GM23338 (cell line): ENCODE data around the gene SFT2D1. TPM values are rescaled to one million over a fixed set of nuclear protein-coding genes. Genes with fewer than 3 reads are reported as not detected.

ENCODE experiments used
- ATAC-seq: fragments of 200-7000 bp; cut with Tn5 transposase; 3 replicates; pipeline ENCODE4 v1.9.1; 2020
- DNase-seq: peaks from one replicate; pipeline ENCODE4 v3.0.0-alpha.2; 2015; ENCODE audit warnings: low spot score
- H2AFZ ChIP-seq: fragments of 200-600 bp; sonication (generic); 2 replicates; pipeline ENCODE4 v1.8.0; 2016; ENCODE audit warnings: antibody characterized with exemption, mild to moderate bottlenecking, moderate library complexity
- H3F3A ChIP-seq: fragments of 200-600 bp; sonication (generic); replicated peaks from 2 replicates; pipeline ENCODE4 v1.8.0; 2017; ENCODE audit warnings: antibody characterized with exemption, mixed run types, low read depth
- H3K27ac ChIP-seq: fragments of 200-600 bp; sonication (generic); 2 replicates; pipeline ENCODE4 v1.6.1; 2016; ENCODE audit warnings: low read depth
- H3K27me3 ChIP-seq: fragments of 200-600 bp; sonication (generic); 2 replicates; pipeline ENCODE4 v1.8.0; 2016; ENCODE audit warnings: mild to moderate bottlenecking, mixed run types, moderate library complexity; ENCODE audit not compliant: insufficient read depth
- H3K36me3 ChIP-seq: fragments of 200-600 bp; sonication (generic); 2 replicates; pipeline ENCODE4 v1.8.0; 2016; ENCODE audit warnings: mild to moderate bottlenecking; ENCODE audit not compliant: insufficient read depth
- H3K4me1 ChIP-seq: fragments of 200-600 bp; sonication (generic); 2 replicates; pipeline ENCODE4 v1.8.0; 2016; ENCODE audit warnings: mild to moderate bottlenecking, moderate library complexity; ENCODE audit not compliant: insufficient read depth
- H3K4me2 ChIP-seq: fragments of 200-600 bp; sonication (generic); 2 replicates; pipeline ENCODE4 v1.7.1; 2017; ENCODE audit warnings: mixed run types
- H3K4me3 ChIP-seq: fragments of 200-600 bp; sonication (generic); 2 replicates; pipeline ENCODE4 v1.6.1; 2016; ENCODE audit warnings: mixed run types
- H3K79me2 ChIP-seq: fragments of 200-600 bp; sonication (generic); replicated peaks from 2 replicates; pipeline ENCODE4 v1.8.0; 2017; ENCODE audit warnings: mild to moderate bottlenecking; ENCODE audit not compliant: insufficient read depth
- H3K9me2 ChIP-seq: fragments of 200-600 bp; sonication (generic); 2 replicates; pipeline ENCODE4 v1.8.0; 2017; ENCODE audit not compliant: insufficient read depth
- H4K20me1 ChIP-seq: fragments of 200-600 bp; sonication (generic); replicated peaks from 2 replicates; pipeline ENCODE4 v1.8.0; 2017; ENCODE audit warnings: mild to moderate bottlenecking; ENCODE audit not compliant: insufficient read depth
- H3K27ac Mint-ChIP-seq: 2 replicates; pipeline ENCODE4 v1.8.0; 2020; ENCODE audit warnings: inconsistent platforms, mild to moderate bottlenecking, moderate library complexity, mixed read lengths
- H3K27me3 Mint-ChIP-seq: 3 replicates; pipeline ENCODE4 v1.8.0; 2022; ENCODE audit warnings: low read depth, mild to moderate bottlenecking, moderate library complexity, mixed read lengths, inconsistent platforms; ENCODE audit not compliant: insufficient read depth, poor library complexity
- H3K36me3 Mint-ChIP-seq: 3 replicates; pipeline ENCODE4 v1.8.0; 2021; ENCODE audit warnings: low read depth, mild to moderate bottlenecking, inconsistent platforms, moderate library complexity, mixed read lengths
- H3K4me1 Mint-ChIP-seq: 3 replicates; pipeline ENCODE4 v1.8.0; 2020; ENCODE audit warnings: mild to moderate bottlenecking, inconsistent platforms, mixed read lengths
- H3K4me3 Mint-ChIP-seq: 3 replicates; pipeline ENCODE4 v1.8.0; 2021; ENCODE audit warnings: moderate library complexity, mild to moderate bottlenecking, inconsistent platforms, mixed read lengths
- H3K9me3 Mint-ChIP-seq: 3 replicates; pipeline ENCODE4 v1.8.0; 2020; ENCODE audit warnings: moderate library complexity, mild to moderate bottlenecking, inconsistent platforms, mixed read lengths
- EZH2 ChIP-seq: fragments of 200-600 bp; sonication (generic); IDR thresholded peaks from one replicate; pipeline ENCODE4 v1.8.0; 2017; ENCODE audit warnings: antibody characterized with exemption, mild to moderate bottlenecking, low read depth; ENCODE audit not compliant: unreplicated experiment
- POLR2AphosphoS5 ChIP-seq: IDR thresholded peaks from 2 replicates; pipeline ENCODE4 v1.6.1; 2016; ENCODE audit warnings: antibody characterized with exemption, low read depth
- STAT1 ChIP-seq: IDR thresholded peaks from one replicate; pipeline ENCODE4 v1.6.1; 2016; ENCODE audit warnings: antibody characterized with exemption; ENCODE audit not compliant: unreplicated experiment
- polyA plus RNA-seq: library from polyadenylated mRNA; unstranded; fragments of >200 nt; fragmentation: Nextera tagmentation; extraction: Ambion mirVana; gene quantifications from 2 replicates; pipeline ENCODE4 v1.2.1, GENCODE V29; 2016
- total RNA-seq: library from RNA; depleted of rRNA; stranded (reverse); fragments of >200 nt; shearing (Covaris generic); gene quantifications from 2 replicates; pipeline ENCODE4 v1.2.3, GENCODE V29; 2014
- TF ChIP-seq, protein P1 (sequence below): fragments of 250-450 bp; sonication (Bioruptor Pico); IDR thresholded peaks from 2 replicates; pipeline ENCODE4 v1.5.0; 2020; ENCODE audit warnings: mild to moderate bottlenecking, moderate library complexity
- TF ChIP-seq, protein P2 (sequence below): IDR thresholded peaks from one replicate; pipeline ENCODE4 v1.6.1; 2018; ENCODE audit warnings: antibody characterized with exemption; ENCODE audit not compliant: unreplicated experiment
- TF ChIP-seq, protein P3 (sequence below): IDR thresholded peaks from 2 replicates; pipeline ENCODE4 v1.6.1; 2016; ENCODE audit warnings: antibody characterized with exemption

Gene SFT2D1
- total and polyA plus RNA-seq, 2 experiments from 2014 or later: 74.7 to 120 TPM

DNA sequence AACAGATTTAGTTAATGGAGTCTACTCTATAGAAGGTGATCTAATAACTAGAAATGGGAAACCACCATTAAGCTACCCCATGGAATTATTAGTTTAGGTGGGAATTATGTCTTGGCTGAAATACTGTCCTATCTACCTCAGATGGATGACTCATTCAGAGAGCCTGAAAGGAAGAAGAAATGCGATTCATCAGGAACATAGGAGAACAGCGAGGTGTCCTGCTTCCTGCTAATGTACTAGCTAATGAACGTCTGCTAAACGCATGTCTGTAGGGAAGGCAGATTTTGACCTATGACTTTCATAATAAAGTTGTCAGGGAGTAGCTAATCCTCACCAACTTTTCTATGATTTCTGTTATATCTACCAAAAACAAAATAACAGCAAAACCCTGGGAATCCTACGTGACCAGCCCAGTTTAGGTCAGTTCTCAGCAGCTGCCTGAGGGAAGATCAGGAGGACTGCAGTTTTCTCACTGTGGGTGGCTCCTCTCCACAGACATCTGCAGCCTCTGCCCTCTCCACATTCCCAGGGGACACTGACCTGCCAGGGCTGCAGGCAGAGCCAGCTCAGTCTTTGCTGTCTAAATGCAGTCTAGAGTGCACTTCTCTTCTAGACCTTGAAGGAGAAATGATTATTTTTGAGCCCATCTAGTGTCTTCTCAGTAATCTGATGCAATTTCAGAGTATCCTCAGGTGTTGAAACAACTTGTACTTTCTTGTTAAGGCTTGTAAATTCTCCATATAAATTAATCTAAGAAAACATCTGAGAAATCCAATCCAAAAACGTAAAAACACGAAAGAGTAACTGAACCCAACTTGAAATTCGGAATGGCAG, 18.1 kb upstream of the SFT2D1 start:
- H3K4me1 Mint-ChIP-seq: peaks cover 25% of the 10 kb centered on the region
- no peak overlapping the region for H3K27ac Mint-ChIP-seq

More for the DNA sequence above, 18.1 kb upstream of the SFT2D1 start:
- Mint-ChIP-seq H3K4me3 (no peak overlapping the region), H3K9me3 (0 out of 3 replicates have a peak, but pooled peaks cover 3% of the 10 kb centered on the region), H3K27me3 (peaks cover 4% of the 10 kb centered on the region), H3K36me3 (peaks cover 11% of the 10 kb centered on the region; the same call in 2 of the 3 replicates)
- Histone ChIP-seq H3K4me3 (no peak overlapping the region), H2AFZ (no peak overlapping the region), H3K36me3 (0 out of 2 replicates have a peak, but pooled peaks cover 2% of the 10 kb centered on the region), H3K9me2 (no peaks in the 10 kb centered on the region), H3K27me3 (no peaks in the 10 kb centered on the region), H3K79me2 (no peaks in the 10 kb centered on the region), H3K27ac (no peak overlapping the region), H3K4me1 (peaks cover 10% of the 10 kb centered on the region), H4K20me1 (no peaks in the 10 kb centered on the region), H3K4me2 (no peak overlapping the region), H3F3A (no peaks in the 10 kb centered on the region)
- DNase-seq (no peak), ATAC-seq (no peak; the same call in 1 of the 3 replicates)
- TF ChIP-seq, protein P1, sequence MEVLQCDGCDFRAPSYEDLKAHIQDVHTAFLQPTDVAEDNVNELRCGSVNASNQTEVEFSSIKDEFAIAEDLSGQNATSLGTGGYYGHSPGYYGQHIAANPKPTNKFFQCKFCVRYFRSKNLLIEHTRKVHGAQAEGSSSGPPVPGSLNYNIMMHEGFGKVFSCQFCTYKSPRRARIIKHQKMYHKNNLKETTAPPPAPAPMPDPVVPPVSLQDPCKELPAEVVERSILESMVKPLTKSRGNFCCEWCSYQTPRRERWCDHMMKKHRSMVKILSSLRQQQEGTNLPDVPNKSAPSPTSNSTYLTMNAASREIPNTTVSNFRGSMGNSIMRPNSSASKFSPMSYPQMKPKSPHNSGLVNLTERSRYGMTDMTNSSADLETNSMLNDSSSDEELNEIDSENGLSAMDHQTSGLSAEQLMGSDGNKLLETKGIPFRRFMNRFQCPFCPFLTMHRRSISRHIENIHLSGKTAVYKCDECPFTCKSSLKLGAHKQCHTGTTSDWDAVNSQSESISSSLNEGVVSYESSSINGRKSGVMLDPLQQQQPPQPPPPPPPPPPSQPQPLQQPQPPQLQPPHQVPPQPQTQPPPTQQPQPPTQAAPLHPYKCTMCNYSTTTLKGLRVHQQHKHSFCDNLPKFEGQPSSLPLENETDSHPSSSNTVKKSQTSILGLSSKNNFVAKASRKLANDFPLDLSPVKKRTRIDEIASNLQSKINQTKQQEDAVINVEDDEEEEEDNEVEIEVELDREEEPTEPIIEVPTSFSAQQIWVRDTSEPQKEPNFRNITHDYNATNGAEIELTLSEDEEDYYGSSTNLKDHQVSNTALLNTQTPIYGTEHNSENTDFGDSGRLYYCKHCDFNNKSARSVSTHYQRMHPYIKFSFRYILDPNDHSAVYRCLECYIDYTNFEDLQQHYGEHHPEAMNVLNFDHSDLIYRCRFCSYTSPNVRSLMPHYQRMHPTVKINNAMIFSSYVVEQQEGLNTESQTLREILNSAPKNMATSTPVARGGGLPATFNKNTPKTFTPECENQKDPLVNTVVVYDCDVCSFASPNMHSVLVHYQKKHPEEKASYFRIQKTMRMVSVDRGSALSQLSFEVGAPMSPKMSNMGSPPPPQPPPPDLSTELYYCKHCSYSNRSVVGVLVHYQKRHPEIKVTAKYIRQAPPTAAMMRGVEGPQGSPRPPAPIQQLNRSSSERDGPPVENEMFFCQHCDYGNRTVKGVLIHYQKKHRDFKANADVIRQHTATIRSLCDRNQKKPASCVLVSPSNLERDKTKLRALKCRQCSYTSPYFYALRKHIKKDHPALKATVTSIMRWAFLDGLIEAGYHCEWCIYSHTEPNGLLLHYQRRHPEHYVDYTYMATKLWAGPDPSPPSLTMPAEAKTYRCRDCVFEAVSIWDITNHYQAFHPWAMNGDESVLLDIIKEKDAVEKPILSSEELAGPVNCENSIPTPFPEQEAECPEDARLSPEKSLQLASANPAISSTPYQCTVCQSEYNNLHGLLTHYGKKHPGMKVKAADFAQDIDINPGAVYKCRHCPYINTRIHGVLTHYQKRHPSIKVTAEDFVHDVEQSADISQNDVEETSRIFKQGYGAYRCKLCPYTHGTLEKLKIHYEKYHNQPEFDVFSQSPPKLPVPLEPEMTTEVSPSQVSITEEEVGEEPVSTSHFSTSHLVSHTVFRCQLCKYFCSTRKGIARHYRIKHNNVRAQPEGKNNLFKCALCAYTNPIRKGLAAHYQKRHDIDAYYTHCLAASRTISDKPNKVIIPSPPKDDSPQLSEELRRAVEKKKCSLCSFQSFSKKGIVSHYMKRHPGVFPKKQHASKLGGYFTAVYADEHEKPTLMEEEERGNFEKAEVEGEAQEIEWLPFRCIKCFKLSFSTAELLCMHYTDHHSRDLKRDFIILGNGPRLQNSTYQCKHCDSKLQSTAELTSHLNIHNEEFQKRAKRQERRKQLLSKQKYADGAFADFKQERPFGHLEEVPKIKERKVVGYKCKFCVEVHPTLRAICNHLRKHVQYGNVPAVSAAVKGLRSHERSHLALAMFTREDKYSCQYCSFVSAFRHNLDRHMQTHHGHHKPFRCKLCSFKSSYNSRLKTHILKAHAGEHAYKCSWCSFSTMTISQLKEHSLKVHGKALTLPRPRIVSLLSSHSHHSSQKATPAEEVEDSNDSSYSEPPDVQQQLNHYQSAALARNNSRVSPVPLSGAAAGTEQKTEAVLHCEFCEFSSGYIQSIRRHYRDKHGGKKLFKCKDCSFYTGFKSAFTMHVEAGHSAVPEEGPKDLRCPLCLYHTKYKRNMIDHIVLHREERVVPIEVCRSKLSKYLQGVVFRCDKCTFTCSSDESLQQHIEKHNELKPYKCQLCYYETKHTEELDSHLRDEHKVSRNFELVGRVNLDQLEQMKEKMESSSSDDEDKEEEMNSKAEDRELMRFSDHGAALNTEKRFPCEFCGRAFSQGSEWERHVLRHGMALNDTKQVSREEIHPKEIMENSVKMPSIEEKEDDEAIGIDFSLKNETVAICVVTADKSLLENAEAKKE (CRISPR knock-in tag): no peak
- no peak for TF ChIP-seq EZH2
- TF ChIP-seq, protein P2, sequence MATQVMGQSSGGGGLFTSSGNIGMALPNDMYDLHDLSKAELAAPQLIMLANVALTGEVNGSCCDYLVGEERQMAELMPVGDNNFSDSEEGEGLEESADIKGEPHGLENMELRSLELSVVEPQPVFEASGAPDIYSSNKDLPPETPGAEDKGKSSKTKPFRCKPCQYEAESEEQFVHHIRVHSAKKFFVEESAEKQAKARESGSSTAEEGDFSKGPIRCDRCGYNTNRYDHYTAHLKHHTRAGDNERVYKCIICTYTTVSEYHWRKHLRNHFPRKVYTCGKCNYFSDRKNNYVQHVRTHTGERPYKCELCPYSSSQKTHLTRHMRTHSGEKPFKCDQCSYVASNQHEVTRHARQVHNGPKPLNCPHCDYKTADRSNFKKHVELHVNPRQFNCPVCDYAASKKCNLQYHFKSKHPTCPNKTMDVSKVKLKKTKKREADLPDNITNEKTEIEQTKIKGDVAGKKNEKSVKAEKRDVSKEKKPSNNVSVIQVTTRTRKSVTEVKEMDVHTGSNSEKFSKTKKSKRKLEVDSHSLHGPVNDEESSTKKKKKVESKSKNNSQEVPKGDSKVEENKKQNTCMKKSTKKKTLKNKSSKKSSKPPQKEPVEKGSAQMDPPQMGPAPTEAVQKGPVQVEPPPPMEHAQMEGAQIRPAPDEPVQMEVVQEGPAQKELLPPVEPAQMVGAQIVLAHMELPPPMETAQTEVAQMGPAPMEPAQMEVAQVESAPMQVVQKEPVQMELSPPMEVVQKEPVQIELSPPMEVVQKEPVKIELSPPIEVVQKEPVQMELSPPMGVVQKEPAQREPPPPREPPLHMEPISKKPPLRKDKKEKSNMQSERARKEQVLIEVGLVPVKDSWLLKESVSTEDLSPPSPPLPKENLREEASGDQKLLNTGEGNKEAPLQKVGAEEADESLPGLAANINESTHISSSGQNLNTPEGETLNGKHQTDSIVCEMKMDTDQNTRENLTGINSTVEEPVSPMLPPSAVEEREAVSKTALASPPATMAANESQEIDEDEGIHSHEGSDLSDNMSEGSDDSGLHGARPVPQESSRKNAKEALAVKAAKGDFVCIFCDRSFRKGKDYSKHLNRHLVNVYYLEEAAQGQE: no peak
- no peak for TF ChIP-seq STAT1
- no peak for TF ChIP-seq POLR2AphosphoS5
- TF ChIP-seq, protein P3, sequence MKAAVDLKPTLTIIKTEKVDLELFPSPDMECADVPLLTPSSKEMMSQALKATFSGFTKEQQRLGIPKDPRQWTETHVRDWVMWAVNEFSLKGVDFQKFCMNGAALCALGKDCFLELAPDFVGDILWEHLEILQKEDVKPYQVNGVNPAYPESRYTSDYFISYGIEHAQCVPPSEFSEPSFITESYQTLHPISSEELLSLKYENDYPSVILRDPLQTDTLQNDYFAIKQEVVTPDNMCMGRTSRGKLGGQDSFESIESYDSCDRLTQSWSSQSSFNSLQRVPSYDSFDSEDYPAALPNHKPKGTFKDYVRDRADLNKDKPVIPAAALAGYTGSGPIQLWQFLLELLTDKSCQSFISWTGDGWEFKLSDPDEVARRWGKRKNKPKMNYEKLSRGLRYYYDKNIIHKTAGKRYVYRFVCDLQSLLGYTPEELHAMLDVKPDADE: no peak
